Thyroid gland (tissue), 4 donors: Measurements from ENCODE around the gene OVOL3. TPM values are rescaled to one million over a fixed set of nuclear protein-coding genes. Genes with fewer than 3 reads are reported as not detected.

ENCODE experiments used
- DNase-seq, 2 donors: peaks; one replicate each; pipeline ENCODE4 v3.0.0-alpha.2; 2019
- H3K27ac ChIP-seq, 3 donors: fragments of 200-600 bp; sonication (generic); 1 replicate in 2 of 3; 2 replicates in 1 of 3; pipeline ENCODE4 v1.5.1; 2016 to 2019; ENCODE audit warnings: mild to moderate bottlenecking in 1 of 3, moderate library complexity in 1 of 3
- H3K27me3 ChIP-seq: fragments of 200-600 bp; sonication (generic); one replicate; pipeline ENCODE4 v1.5.1; 2019
- H3K36me3 ChIP-seq, 2 donors: fragments of 200-600 bp; sonication (generic); one replicate each; pipeline ENCODE4 v1.5.1; 2016 to 2019
- H3K4me1 ChIP-seq, 2 donors: fragments of 200-600 bp; sonication (generic); one replicate each; pipeline ENCODE4 v1.5.1; 2017 to 2019
- H3K4me3 ChIP-seq, 3 donors: fragments of 200-600 bp; sonication (generic); replicated peaks in 1 of 3; 1 replicate in 2 of 3; 2 replicates in 1 of 3; pipeline ENCODE4 v1.5.1; 2016; ENCODE audit warnings: mild to moderate bottlenecking in 1 of 3
- H3K9me3 ChIP-seq: fragments of 200-600 bp; sonication (generic); one replicate; pipeline ENCODE4 v1.5.1; 2017
- CTCF ChIP-seq, 6 experiments: fragments of 200-600 bp in 3 of 6; fragments of 450-650 bp in 3 of 6; sonication (generic) in 3 of 6; IDR thresholded peaks; one replicate each; pipeline ENCODE4 v1.5.1; 2016 to 2019; ENCODE audit warnings: antibody characterized with exemption in 6 of 6, mild to moderate bottlenecking in 2 of 6, inconsistent platforms in 1 of 6, moderate library complexity in 1 of 6
- POLR2A ChIP-seq, 2 donors: fragments of 450-650 bp; IDR thresholded peaks; one replicate each; pipeline ENCODE4 v1.6.1; 2017; ENCODE audit warnings: antibody characterized with exemption in 2 of 2, mild to moderate bottlenecking in 2 of 2, moderate library complexity in 1 of 2
- WGBS, 2 donors: methylation state at CpG; one replicate each; pipeline ENCODE4 v1.1.5; 2017; 5-methylcytosine and 5-hydroxymethylcytosine counted together
- intact Hi-C: fragments of 100-400 bp; cut with DNase I; formaldehyde crosslinking; loops from one replicate; pipeline ENCODE4 v1.15.1; 2023
- total RNA-seq, 4 donors: library from RNA; depleted of rRNA; stranded (reverse); fragments of >200 nt; gene quantifications; one replicate each; pipeline ENCODE4 v1.2.3, GENCODE V29; 2016

OVOL3 gene
- total RNA-seq, 4 donors from 2014 or later = not detected

GRCh38 chr19:36106991-36107390 is 4.0 kb upstream of the OVOL3 start:
- no peak for DNase-seq
- H3K27ac ChIP-seq = no peak overlapping the region
- H3K4me3 ChIP-seq = no peak overlapping the region
- H3K4me1 ChIP-seq = no peaks in the 10 kb centered on the region
- no peaks in the 10 kb centered on the region for H3K9me3 ChIP-seq
- intact Hi-C loops = no loop called here
- no peaks in the 10 kb centered on the region for H3K27me3 ChIP-seq
- H3K36me3 ChIP-seq = peaks cover 0 to 6% of the 10 kb centered on the region in 2 donors
- TF ChIP-seq POLR2A (IDR thresholded peaks at IDR 0.05) (no peak), CTCF (IDR thresholded peaks at IDR 0.05) (no peak)
- WGBS, 2 donors = 91 to 100% methylated on average over 3 of the region's 5 CpGs

GRCh38 chr19:36108684-36109083 is 2.3 kb upstream of the OVOL3 start:
- no peaks in the 10 kb centered on the region for H3K27me3 ChIP-seq
- intact Hi-C loops = no loop called here
- TF ChIP-seq CTCF (IDR thresholded peaks at IDR 0.05) (no peak), POLR2A (IDR thresholded peaks at IDR 0.05) (no peak)
- DNase-seq = no peak
- H3K4me1 ChIP-seq = peaks cover under 1 to 4% of the 10 kb centered on the region in 2 donors
- H3K36me3 ChIP-seq = peaks cover 8 to 23% of the 10 kb centered on the region in 2 donors
- no peaks in the 10 kb centered on the region for H3K9me3 ChIP-seq
- H3K27ac ChIP-seq = no peak overlapping the region
- WGBS, 2 donors = 93 to 100% methylated on average over 3 of the region's 3 CpGs
- H3K4me3 ChIP-seq = no peak overlapping the region

GRCh38 chr19:36111200-36111539 is 227 bp downstream of the OVOL3 start:
- intact Hi-C loops = loop anchor here (5.0 kb wide), 1 partner anchor 54 kb away; no protein-coding TSS in a partner anchor
- H3K27ac ChIP-seq = no peak overlapping the region
- 82% methylated on average over 6 of the region's 13 CpGs; no CpG with 5 or more reads in 1 of the 2 donors for WGBS, 2 donors
- H3K27me3 ChIP-seq = no peaks in the 10 kb centered on the region
- TF ChIP-seq POLR2A (IDR thresholded peaks at IDR 0.05) (no peak), CTCF (IDR thresholded peaks at IDR 0.05) (no peak)
- H3K36me3 ChIP-seq = peaks cover 8 to 23% of the 10 kb centered on the region in 2 donors
- peaks cover 11 to 13% of the 10 kb centered on the region in 2 donors for H3K4me1 ChIP-seq
- no peak for DNase-seq
- H3K4me3 ChIP-seq = no peak overlapping the region
- no peaks in the 10 kb centered on the region for H3K9me3 ChIP-seq

- H3K36me3 ChIP-seq = peaks cover 8 to 23% of the 10 kb centered on the region in 2 donors
- DNase-seq = no peak
- no peaks in the 10 kb centered on the region for H3K9me3 ChIP-seq
- TF ChIP-seq CTCF (IDR thresholded peaks at IDR 0.05) (no peak), POLR2A (IDR thresholded peaks at IDR 0.05) (no peak)
- H3K27me3 ChIP-seq = no peaks in the 10 kb centered on the region
- H3K27ac ChIP-seq = no peak overlapping the region
- peaks cover 15 to 16% of the 10 kb centered on the region in 2 donors for H3K4me1 ChIP-seq
- H3K4me3 ChIP-seq = no peak overlapping the region
- intact Hi-C loops = loop anchor here (5.0 kb wide), 1 partner anchor 55 kb away; no protein-coding TSS in a partner anchor
- 95 to 98% methylated on average over 10 of the region's 10 CpGs for WGBS, 2 donors
Observed at GRCh38 chr19:36112678-36113077, 1.7 kb downstream of the OVOL3 start.

GRCh38 chr19:36113425-36113824 is 2.5 kb downstream of the OVOL3 start:
- DNase-seq = no peak
- H3K36me3 ChIP-seq = peaks cover 12 to 23% of the 10 kb centered on the region in 2 donors
- no peak overlapping the region for H3K27ac ChIP-seq
- H3K4me1 ChIP-seq = peaks cover 15 to 16% of the 10 kb centered on the region in 2 donors
- no peaks in the 10 kb centered on the region for H3K27me3 ChIP-seq
- TF ChIP-seq CTCF (IDR thresholded peaks at IDR 0.05) (no peak), POLR2A (IDR thresholded peaks at IDR 0.05) (no peak)
- WGBS, 2 donors = 90 to 91% methylated on average over 34 of the region's 34 CpGs
- H3K4me3 ChIP-seq = no peak overlapping the region
- intact Hi-C loops = loop anchor here (5.0 kb wide), 1 partner anchor 56 kb away; no protein-coding TSS in a partner anchor
- no peaks in the 10 kb centered on the region for H3K9me3 ChIP-seq
